GM12874 (cell line): ENCODE data around the gene VASH2.

Experiments used
- TF ChIP-seq, protein P1 (sequence below): IDR thresholded peaks from 2 replicates; pipeline ENCODE4 v1.5.1; 2011; ENCODE audit warnings: low read depth, mild to moderate bottlenecking, control low read depth, low read length, moderate library complexity; ENCODE audit not compliant: insufficient read depth

The VASH2 gene

DNA sequence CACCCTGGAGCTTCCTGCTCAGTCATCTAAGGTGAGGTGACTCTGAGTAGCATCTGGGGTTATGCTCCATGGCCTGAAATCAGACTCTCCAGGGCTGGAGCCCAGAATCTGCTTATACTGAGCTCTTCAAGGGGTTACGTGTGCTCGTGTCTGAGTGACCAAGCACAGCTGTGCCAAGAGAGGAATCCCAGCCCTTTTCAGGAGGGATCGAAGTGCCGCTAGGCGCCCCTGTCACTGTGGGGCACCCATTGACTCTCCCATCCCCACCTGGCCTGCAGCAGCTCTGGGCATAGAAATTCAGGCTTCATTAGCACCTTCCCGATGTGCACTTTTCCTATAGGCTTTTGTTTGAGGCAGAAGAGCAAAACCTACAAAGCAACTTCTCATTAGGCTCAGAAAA lies 13.8 kb downstream of the VASH2 start:
- TF ChIP-seq, protein P1, sequence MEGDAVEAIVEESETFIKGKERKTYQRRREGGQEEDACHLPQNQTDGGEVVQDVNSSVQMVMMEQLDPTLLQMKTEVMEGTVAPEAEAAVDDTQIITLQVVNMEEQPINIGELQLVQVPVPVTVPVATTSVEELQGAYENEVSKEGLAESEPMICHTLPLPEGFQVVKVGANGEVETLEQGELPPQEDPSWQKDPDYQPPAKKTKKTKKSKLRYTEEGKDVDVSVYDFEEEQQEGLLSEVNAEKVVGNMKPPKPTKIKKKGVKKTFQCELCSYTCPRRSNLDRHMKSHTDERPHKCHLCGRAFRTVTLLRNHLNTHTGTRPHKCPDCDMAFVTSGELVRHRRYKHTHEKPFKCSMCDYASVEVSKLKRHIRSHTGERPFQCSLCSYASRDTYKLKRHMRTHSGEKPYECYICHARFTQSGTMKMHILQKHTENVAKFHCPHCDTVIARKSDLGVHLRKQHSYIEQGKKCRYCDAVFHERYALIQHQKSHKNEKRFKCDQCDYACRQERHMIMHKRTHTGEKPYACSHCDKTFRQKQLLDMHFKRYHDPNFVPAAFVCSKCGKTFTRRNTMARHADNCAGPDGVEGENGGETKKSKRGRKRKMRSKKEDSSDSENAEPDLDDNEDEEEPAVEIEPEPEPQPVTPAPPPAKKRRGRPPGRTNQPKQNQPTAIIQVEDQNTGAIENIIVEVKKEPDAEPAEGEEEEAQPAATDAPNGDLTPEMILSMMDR, result no peak

- TF ChIP-seq, protein P1, result no peak
These were observed 16.3 kb downstream of the VASH2 start for GRCh38 chr1:212966616-212967015.

GRCh38 chr1:212967801-212968200 lies 17.5 kb downstream of the VASH2 start:
- TF ChIP-seq, protein P1, result peak; percentile 72

DNA sequence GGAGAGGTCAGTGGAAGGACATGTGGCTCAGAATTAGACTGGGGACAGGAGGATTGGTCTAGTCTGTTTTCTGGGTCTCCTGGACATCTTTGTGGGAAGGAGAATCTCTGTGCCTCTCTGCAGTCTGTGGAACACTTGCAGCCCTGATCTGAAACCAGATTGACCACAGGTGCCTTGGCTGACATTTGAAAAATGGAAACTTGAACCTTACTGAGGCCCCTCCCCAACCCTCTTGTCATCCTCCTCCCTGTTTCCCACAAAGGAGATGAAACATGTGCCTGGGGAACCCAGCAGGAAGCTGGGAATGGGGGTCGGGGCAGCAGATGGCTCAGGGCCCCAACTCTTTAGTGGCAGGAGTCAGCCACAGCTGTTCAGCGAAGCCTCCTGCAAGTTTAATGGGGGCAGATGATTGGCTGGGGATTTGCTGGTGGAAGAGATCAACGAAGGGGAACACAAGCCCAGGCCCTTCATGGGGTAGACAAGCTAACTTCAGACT lies 18.1 kb downstream of the VASH2 start:
- TF ChIP-seq, protein P1, result no peak

DNA sequence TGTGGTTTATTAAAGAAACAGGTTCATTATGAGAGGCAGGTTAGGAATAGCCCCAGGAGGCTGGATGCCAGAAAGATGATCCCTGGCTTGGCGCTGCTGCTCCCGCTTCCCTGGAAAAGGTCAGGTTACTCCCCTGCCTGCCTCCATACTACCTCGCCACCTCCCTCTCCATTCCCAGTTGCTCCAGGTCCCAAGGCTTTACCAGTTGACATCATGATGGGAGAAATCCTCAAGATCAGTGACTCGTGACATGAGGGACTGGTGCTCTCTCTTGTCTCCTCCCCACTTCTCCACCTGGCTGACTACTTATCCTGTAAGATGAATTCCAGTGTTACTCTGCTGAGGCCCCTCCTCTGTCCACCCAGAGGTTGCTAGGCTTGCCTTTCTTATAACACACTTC lies 19.7 kb downstream of the VASH2 start:
- TF ChIP-seq, protein P1, result no peak

- TF ChIP-seq, protein P1, result no peak
These were observed 21.0 kb downstream of the VASH2 start for GRCh38 chr1:212971312-212971711.

GRCh38 chr1:212973426-212973825 lies 23.1 kb downstream of the VASH2 start:
- TF ChIP-seq, protein P1, result no peak
